Smooth muscle cell (in vitro differentiated cells): Measurements from ENCODE around the gene HLCS. TPM values are rescaled to one million over a fixed set of nuclear protein-coding genes. Genes with fewer than 3 reads are reported as not detected.

ENCODE experiments used
- DNase-seq: peaks from one replicate; lab custom pipeline; 2025; ENCODE audit not compliant: unreplicated experiment; lab: John Stamatoyannopoulos, UW
- H2AFZ ChIP-seq: fragments of 200-600 bp; sonication (generic); 2 replicates; pipeline ENCODE4 v1.6.0; 2016; ENCODE audit warnings: antibody characterized with exemption, low read depth, mild to moderate bottlenecking
- H3F3A ChIP-seq: fragments of 200-600 bp; sonication (generic); 2 replicates; pipeline ENCODE4 v1.6.0; 2017; ENCODE audit warnings: antibody characterized with exemption, low read depth
- H3K27ac ChIP-seq: fragments of 200-600 bp; sonication (generic); 2 replicates; pipeline ENCODE4 v1.5.1; 2016; ENCODE audit warnings: low read depth, mild to moderate bottlenecking
- H3K27me3 ChIP-seq: fragments of 200-600 bp; sonication (generic); 2 replicates; pipeline ENCODE4 v1.6.1; 2016; ENCODE audit warnings: low read depth, mild to moderate bottlenecking
- H3K36me3 ChIP-seq: fragments of 200-600 bp; sonication (generic); 2 replicates; pipeline ENCODE4 v1.5.1; 2016; ENCODE audit warnings: low read depth
- H3K4me1 ChIP-seq: fragments of 200-600 bp; sonication (generic); 2 replicates; pipeline ENCODE4 v1.5.1; 2016; ENCODE audit warnings: low read depth
- H3K4me2 ChIP-seq: fragments of 200-600 bp; sonication (generic); 2 replicates; pipeline ENCODE4 v1.6.0; 2016; ENCODE audit warnings: mild to moderate bottlenecking
- H3K4me3 ChIP-seq: fragments of 200-600 bp; sonication (generic); 2 replicates; pipeline ENCODE4 v1.5.1; 2016; ENCODE audit warnings: mild to moderate bottlenecking
- H3K79me2 ChIP-seq: fragments of 200-600 bp; sonication (generic); 2 replicates; pipeline ENCODE4 v1.6.0; 2016; ENCODE audit warnings: low read depth, mild to moderate bottlenecking
- H3K9ac ChIP-seq: fragments of 200-600 bp; sonication (generic); 2 replicates; pipeline ENCODE4 v1.6.0; 2016; ENCODE audit warnings: low read depth
- H3K9me3 ChIP-seq: fragments of 200-600 bp; sonication (generic); replicated peaks from 2 replicates; pipeline ENCODE4 v1.5.1; 2016; ENCODE audit warnings: low read depth
- H4K20me1 ChIP-seq: fragments of 200-600 bp; sonication (generic); 2 replicates; pipeline ENCODE4 v1.6.0; 2016; ENCODE audit warnings: low read depth
- CTCF ChIP-seq: fragments of 200-600 bp; sonication (generic); IDR thresholded peaks from 2 replicates; pipeline ENCODE4 v1.5.1; 2017; ENCODE audit warnings: borderline replicate concordance, mild to moderate bottlenecking, antibody characterized with exemption; ENCODE audit not compliant: insufficient read depth, poor library complexity, severe bottlenecking
- WGBS: methylation state at CpG from one replicate; pipeline ENCODE4 v1.1.7; 2016; ENCODE audit warnings: low lambda C conversion rate; 5-methylcytosine and 5-hydroxymethylcytosine counted together
- polyA plus RNA-seq: library from polyadenylated mRNA; unstranded; fragments of >200 nt; fragmentation: Nextera tagmentation; extraction: Ambion mirVana; gene quantifications from 2 replicates; pipeline ENCODE4 v1.2.1, GENCODE V29; 2016
- total RNA-seq: library from RNA; depleted of rRNA; stranded (reverse); fragments of >200 nt; gene quantifications from 2 replicates; pipeline ENCODE4 v1.2.3, GENCODE V29; 2014

The HLCS gene
- total and polyA plus RNA-seq, 2 experiments from 2014 or later, result 7.5 to 20.6 TPM

- Histone ChIP-seq H4K20me1 (peaks cover 6% of the 10 kb centered on the region), H3K79me2 (no peaks in the 10 kb centered on the region), H3K36me3 (no peaks in the 10 kb centered on the region), H3K9me3 (no peaks in the 10 kb centered on the region), H3K4me3 (no peak overlapping the region), H3K9ac (no peak overlapping the region), H3K4me1 (no peaks in the 10 kb centered on the region), H2AFZ (no peak overlapping the region), H3K4me2 (no peak overlapping the region), H3K27me3 (no peaks in the 10 kb centered on the region), H3F3A (no peaks in the 10 kb centered on the region), H3K27ac (no peak overlapping the region)
- no peak for DNase-seq
- TF ChIP-seq CTCF, result no peak
- WGBS, result 89% methylated on average over 4 of the region's 4 CpGs
Observed at GRCh38 chr21:36834192-36834591, 132.3 kb downstream of the HLCS start.

- TF ChIP-seq CTCF, result no peak
- DNase-seq, result no peak
- Histone ChIP-seq H4K20me1 (peaks cover 6% of the 10 kb centered on the region), H3F3A (no peaks in the 10 kb centered on the region), H3K27me3 (no peaks in the 10 kb centered on the region), H3K27ac (no peak overlapping the region), H3K79me2 (no peaks in the 10 kb centered on the region), H3K4me3 (no peak overlapping the region), H3K9ac (no peak overlapping the region), H3K4me1 (peaks cover 2% of the 10 kb centered on the region), H2AFZ (no peak overlapping the region), H3K36me3 (no peaks in the 10 kb centered on the region), H3K4me2 (no peak overlapping the region), H3K9me3 (no peaks in the 10 kb centered on the region)
- 63% methylated on average over 8 of the region's 8 CpGs for WGBS
Observed at GRCh38 chr21:36830100-36830499, 136.4 kb downstream of the HLCS start.

GRCh38 chr21:36828891-36829515, 137.5 kb downstream of the HLCS start:
- no peak for TF ChIP-seq CTCF
- Histone ChIP-seq H3K27me3 (no peaks in the 10 kb centered on the region), H3K4me3 (no peak overlapping the region), H3F3A (no peaks in the 10 kb centered on the region), H3K27ac (no peak overlapping the region), H3K36me3 (no peaks in the 10 kb centered on the region), H3K9me3 (no peaks in the 10 kb centered on the region), H3K79me2 (no peaks in the 10 kb centered on the region), H4K20me1 (peaks cover 6% of the 10 kb centered on the region), H3K4me1 (peaks cover 2% of the 10 kb centered on the region), H3K9ac (no peak overlapping the region), H2AFZ (no peak overlapping the region), H3K4me2 (no peak overlapping the region)
- 84% methylated on average over 4 of the region's 4 CpGs for WGBS
- DNase-seq, result no peak

- Histone ChIP-seq H3K4me1 (peaks cover 2% of the 10 kb centered on the region), H3F3A (no peaks in the 10 kb centered on the region), H3K27ac (no peak overlapping the region), H3K4me2 (no peak overlapping the region), H4K20me1 (peaks cover 6% of the 10 kb centered on the region), H3K79me2 (no peaks in the 10 kb centered on the region), H2AFZ (no peak overlapping the region), H3K36me3 (no peaks in the 10 kb centered on the region), H3K9me3 (no peaks in the 10 kb centered on the region), H3K9ac (no peak overlapping the region), H3K4me3 (no peak overlapping the region), H3K27me3 (no peaks in the 10 kb centered on the region)
- no peak for TF ChIP-seq CTCF
- 92% methylated on average over 3 of the region's 3 CpGs for WGBS
- DNase-seq, result no peak
Observed at GRCh38 chr21:36828208-36828607, 138.3 kb downstream of the HLCS start.
